WERI-Rb-1 (cell line): ENCODE data around the gene OR2T6.
"Not testable (repeated sequence)": the region's sequence is repeated elsewhere in the genome, so short reads cannot be mapped to it uniquely, and the experiment has no call there.

Experiments used
- DNase-seq: peaks from one replicate; pipeline ENCODE4 v3.0.0-alpha.2; 2020
- H3K27ac ChIP-seq: fragments of 250-450 bp; sonication (Bioruptor Pico); 2 replicates; pipeline ENCODE4 v1.5.1; 2020; ENCODE audit warnings: mild to moderate bottlenecking, moderate library complexity
- H3K27me3 ChIP-seq: fragments of 250-450 bp; sonication (Bioruptor Pico); 2 replicates; pipeline ENCODE4 v1.5.1; 2021; ENCODE audit warnings: mild to moderate bottlenecking, low read depth, moderate library complexity; ENCODE audit not compliant: insufficient read depth, severe bottlenecking
- H3K36me3 ChIP-seq: fragments of 250-450 bp; sonication (Bioruptor Pico); 2 replicates; pipeline ENCODE4 v1.5.1; 2020; ENCODE audit warnings: mild to moderate bottlenecking, moderate library complexity
- H3K4me3 ChIP-seq: 2 replicates; pipeline ENCODE4 v1.5.1; 2011; ENCODE audit warnings: low read depth, mild to moderate bottlenecking, control low read depth, low read length
- H3K9me3 ChIP-seq: fragments of 250-450 bp; sonication (Bioruptor Pico); 2 replicates; pipeline ENCODE4 v1.5.1; 2021; ENCODE audit warnings: mild to moderate bottlenecking, moderate library complexity; ENCODE audit not compliant: severe bottlenecking
- CTCF ChIP-seq: IDR thresholded peaks from 2 replicates; pipeline ENCODE4 v1.5.1; 2011; ENCODE audit warnings: low read depth, mild to moderate bottlenecking, control low read depth, inconsistent platforms, low read length

Gene OR2T6

GRCh38 chr1:248417854-248418253, 42.3 kb downstream of the OR2T6 start:
- Histone ChIP-seq H3K27me3 (peaks cover 23% of the 10 kb centered on the region), H3K4me3 (no peak overlapping the region), H3K36me3 (no peaks in the 10 kb centered on the region), H3K9me3 (peaks cover 23% of the 10 kb centered on the region), H3K27ac (no peak overlapping the region)
- DNase-seq: no peak
- no peak for TF ChIP-seq CTCF

- no peak for DNase-seq
- TF ChIP-seq CTCF: no peak
- H3K27me3 ChIP-seq: peaks cover 17% of the 10 kb centered on the region
- no peaks in the 10 kb centered on the region for H3K36me3 ChIP-seq
- H3K27ac ChIP-seq: no peak overlapping the region
- H3K9me3 ChIP-seq: peaks cover 21% of the 10 kb centered on the region
- H3K4me3 ChIP-seq: no peak overlapping the region
These were observed 45.8 kb downstream of the OR2T6 start for GRCh38 chr1:248421384-248421783.

- not testable (repeated sequence) for H3K36me3 ChIP-seq, H3K27me3 ChIP-seq, DNase-seq, H3K27ac ChIP-seq, H3K9me3 ChIP-seq, H3K4me3 ChIP-seq
These were observed 52.1 kb downstream of the OR2T6 start for GRCh38 chr1:248427526-248428191.

- peaks cover 11% of the 10 kb centered on the region for H3K27me3 ChIP-seq
- not testable (repeated sequence) for DNase-seq, H3K36me3 ChIP-seq, H3K9me3 ChIP-seq, H3K4me3 ChIP-seq, H3K27ac ChIP-seq
These were observed 52.6 kb downstream of the OR2T6 start for GRCh38 chr1:248428192-248428533.

GRCh38 chr1:248431683-248432082, 56.1 kb downstream of the OR2T6 start:
- H3K4me3 ChIP-seq, DNase-seq, H3K9me3 ChIP-seq, H3K36me3 ChIP-seq, H3K27ac ChIP-seq: not testable (repeated sequence)
- H3K27me3 ChIP-seq: peaks cover 10% of the 10 kb centered on the region

- not testable (repeated sequence) for H3K9me3 ChIP-seq, H3K36me3 ChIP-seq, H3K27ac ChIP-seq, DNase-seq, H3K4me3 ChIP-seq
- peaks cover 11% of the 10 kb centered on the region for H3K27me3 ChIP-seq
These were observed 56.7 kb downstream of the OR2T6 start for GRCh38 chr1:248432201-248432600.

- not testable (repeated sequence) for H3K36me3 ChIP-seq, H3K27ac ChIP-seq
These were observed 58.4 kb downstream of the OR2T6 start for GRCh38 chr1:248433811-248434415.

GRCh38 chr1:248434913-248435312, 59.4 kb downstream of the OR2T6 start:
- not testable (repeated sequence) for H3K27ac ChIP-seq, H3K36me3 ChIP-seq, H3K4me3 ChIP-seq, DNase-seq, H3K9me3 ChIP-seq
- peaks cover 15% of the 10 kb centered on the region for H3K27me3 ChIP-seq

More at GRCh38 chr1:248433811-248434415, 58.4 kb downstream of the OR2T6 start:
- peaks cover 11% of the 10 kb centered on the region for H3K27me3 ChIP-seq
- H3K9me3 ChIP-seq, DNase-seq, H3K4me3 ChIP-seq: not testable (repeated sequence)

- H3K4me3 ChIP-seq, H3K27ac ChIP-seq, H3K36me3 ChIP-seq, DNase-seq, H3K9me3 ChIP-seq: not testable (repeated sequence)
- peaks cover 22% of the 10 kb centered on the region for H3K27me3 ChIP-seq
These were observed 60.8 kb downstream of the OR2T6 start for GRCh38 chr1:248436303-248436702.

- H3K27ac ChIP-seq, DNase-seq, H3K9me3 ChIP-seq, H3K4me3 ChIP-seq, H3K36me3 ChIP-seq: not testable (repeated sequence)
- H3K27me3 ChIP-seq: peaks cover 20% of the 10 kb centered on the region
These were observed 63.1 kb downstream of the OR2T6 start for GRCh38 chr1:248438668-248439067.

- DNase-seq, H3K9me3 ChIP-seq, H3K36me3 ChIP-seq, H3K27ac ChIP-seq, H3K4me3 ChIP-seq: not testable (repeated sequence)
- H3K27me3 ChIP-seq: peaks cover 24% of the 10 kb centered on the region
These were observed 63.7 kb downstream of the OR2T6 start for GRCh38 chr1:248439283-248439682.
